GM12872 (cell line): ENCODE data around the gene CCDC57.

Experiments
- TF ChIP-seq, protein P1 (sequence below): IDR thresholded peaks from 3 replicates; pipeline ENCODE4 v1.5.1; 2011; ENCODE audit warnings: low read depth, mild to moderate bottlenecking, low read length, moderate library complexity; ENCODE audit not compliant: insufficient read depth

Gene CCDC57

DNA sequence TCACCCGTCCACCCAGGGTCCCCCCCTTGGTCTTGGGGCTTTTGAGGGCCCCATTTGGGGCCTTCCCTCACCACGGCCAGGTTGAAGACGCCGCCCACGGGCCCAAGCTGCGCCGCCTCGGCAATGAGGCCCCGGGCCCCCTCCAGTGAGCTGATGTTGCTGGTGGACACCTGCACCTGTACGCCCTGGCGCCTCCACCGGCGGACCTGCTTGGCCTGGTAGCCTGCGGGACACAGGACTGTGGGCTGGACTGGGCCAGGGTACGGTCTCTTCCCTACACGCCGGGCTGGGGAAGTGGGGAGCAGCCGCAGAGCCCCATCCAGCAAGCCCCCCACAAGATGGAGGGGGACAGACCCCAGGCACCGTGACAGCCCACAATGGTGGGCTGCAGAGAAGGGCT, 130.2 kb downstream of the CCDC57 start:
- TF ChIP-seq, protein P1, sequence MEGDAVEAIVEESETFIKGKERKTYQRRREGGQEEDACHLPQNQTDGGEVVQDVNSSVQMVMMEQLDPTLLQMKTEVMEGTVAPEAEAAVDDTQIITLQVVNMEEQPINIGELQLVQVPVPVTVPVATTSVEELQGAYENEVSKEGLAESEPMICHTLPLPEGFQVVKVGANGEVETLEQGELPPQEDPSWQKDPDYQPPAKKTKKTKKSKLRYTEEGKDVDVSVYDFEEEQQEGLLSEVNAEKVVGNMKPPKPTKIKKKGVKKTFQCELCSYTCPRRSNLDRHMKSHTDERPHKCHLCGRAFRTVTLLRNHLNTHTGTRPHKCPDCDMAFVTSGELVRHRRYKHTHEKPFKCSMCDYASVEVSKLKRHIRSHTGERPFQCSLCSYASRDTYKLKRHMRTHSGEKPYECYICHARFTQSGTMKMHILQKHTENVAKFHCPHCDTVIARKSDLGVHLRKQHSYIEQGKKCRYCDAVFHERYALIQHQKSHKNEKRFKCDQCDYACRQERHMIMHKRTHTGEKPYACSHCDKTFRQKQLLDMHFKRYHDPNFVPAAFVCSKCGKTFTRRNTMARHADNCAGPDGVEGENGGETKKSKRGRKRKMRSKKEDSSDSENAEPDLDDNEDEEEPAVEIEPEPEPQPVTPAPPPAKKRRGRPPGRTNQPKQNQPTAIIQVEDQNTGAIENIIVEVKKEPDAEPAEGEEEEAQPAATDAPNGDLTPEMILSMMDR, result no peak

DNA sequence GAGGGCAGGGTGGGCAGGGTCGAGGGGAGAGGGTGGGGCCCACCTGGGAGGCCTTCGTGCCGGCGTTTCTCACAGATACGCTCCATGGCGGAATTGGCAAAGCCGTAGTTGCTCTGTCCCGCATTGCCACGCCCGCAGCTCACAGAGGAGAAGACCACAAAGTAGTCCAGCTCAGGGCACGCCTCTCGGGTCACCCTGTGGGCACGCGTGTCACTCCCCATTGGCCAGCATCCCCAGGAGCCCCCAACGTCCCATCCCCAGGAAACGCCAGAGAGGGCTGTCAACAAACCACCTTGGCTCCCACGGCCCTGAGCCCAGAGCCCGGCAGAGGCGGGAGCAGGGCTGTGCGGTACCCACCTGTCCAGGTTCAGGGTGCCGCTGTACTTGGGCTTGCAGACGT, 130.7 kb downstream of the CCDC57 start:
- TF ChIP-seq, protein P1, result no peak

DNA sequence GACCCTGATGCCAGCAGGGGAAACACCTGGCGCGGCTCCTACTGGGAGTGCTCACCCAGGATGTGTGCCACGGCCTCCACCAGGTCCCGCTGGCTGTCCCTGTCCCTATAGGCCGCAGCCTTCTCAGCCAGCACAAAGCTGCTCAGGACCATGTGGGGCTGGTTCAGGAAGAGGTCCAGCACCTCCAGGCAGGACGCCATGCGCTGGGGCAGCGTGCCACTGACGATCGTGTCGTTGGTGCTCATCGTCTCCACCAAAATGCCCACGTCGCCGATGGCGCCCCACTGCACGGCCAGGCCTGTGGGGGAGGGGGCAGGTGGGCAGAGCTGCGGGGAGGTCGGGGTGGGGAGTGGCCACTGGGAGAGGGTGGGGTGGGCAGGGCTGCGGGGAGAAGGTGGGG, 131.1 kb downstream of the CCDC57 start:
- TF ChIP-seq, protein P1, result no peak

DNA sequence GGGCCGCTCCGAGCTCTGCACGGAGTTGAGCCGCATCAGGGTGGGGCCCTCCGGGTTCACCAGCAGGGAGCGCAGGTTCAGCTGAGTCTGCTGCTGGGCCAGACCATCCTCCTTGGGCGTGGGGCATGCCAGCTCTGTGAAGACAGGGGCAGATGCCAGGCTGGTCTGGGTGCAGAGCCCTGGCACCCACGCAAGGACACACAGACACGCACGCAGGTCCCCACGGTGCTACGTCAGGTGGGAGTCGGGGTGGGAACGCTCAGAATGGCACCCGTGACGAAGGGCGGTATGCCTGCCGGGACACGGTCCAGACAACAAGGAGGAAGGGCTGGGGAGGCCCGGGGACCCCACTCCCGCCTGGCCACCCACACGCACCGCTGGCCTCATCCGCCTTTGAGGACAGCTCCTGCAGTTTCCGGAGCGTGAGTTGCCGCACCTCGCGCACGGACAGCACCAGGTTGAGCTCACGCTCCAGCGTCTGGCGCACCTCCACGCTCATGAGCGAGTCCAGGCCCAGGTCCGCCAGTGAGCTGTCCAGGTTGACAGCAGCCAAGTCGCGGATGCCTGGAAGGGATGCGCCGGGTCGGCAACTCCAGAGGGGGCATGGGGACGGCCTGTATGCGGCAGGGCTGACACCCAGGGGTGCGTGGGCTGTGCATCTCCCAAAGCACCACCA, 131.7 kb downstream of the CCDC57 start:
- TF ChIP-seq, protein P1, result no peak

DNA sequence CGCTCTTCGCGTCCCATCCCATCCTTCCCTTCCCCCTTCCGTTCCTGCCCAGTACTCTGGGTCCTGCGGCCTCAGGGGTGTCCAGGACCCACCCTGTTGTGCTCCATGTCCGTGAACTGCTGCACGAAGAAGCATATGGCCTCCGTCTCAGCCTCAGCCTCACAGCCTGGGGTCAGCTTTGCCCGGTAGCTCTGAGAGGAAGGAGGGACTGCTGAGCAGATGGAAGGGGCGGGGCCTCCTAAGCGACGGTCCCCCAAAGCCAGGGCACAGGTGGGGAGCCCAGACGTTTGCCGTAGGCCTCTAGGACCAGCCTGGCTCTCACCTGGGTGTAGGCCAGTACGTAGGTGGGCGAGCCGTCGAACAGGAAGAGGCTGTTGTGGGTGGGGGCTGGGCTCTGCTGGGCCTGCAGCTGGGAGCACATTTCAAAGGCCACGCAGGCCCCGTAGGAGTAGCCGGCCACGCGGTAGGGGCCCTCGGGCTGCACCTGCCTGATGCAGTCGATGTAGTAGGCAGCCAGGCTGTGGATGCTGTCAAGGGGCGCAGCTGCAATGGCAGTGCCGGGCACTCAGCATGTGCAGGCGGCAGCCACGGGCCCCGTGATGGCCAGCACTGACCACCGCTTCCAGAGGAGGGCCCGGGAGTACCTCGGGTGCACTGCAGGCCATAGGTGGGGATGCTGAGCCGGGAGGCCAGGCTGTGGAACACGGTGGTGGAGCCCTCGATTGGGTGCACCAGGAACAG, 132.4 kb downstream of the CCDC57 start:
- TF ChIP-seq, protein P1, result no peak

DNA sequence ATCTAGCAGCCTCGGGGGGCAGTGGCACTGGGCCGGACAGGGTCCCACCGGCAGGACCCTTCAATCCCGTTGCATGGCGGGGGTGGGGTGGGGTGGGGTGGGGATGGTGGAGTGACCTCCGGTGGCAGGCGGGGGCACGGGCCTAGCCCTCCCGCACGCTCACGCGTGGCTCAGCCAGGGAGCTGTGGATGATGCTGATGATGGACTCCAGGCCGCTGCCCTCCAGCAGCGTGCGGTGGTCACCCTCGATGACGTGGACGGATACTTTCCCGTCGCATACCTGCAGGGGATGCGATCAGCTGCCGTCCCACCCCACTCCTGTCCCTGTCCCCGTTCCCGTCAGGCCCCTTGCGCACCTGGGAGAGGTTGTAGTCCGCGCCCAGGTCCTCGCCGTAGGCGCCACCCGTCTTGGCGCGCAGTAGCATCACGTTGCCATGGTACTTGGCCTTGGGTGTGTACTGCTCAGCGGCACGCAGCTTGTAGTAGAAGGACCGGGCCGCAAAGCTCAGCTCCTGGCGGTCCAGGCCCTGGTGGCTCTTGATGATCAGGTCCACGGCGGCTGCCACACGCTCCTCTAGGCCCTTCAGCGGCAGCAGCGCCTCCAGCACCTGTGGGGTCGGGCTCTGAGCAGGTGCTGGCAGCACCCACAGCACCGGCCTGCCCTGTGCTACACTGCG, 133.5 kb downstream of the CCDC57 start:
- TF ChIP-seq, protein P1, result no peak

DNA sequence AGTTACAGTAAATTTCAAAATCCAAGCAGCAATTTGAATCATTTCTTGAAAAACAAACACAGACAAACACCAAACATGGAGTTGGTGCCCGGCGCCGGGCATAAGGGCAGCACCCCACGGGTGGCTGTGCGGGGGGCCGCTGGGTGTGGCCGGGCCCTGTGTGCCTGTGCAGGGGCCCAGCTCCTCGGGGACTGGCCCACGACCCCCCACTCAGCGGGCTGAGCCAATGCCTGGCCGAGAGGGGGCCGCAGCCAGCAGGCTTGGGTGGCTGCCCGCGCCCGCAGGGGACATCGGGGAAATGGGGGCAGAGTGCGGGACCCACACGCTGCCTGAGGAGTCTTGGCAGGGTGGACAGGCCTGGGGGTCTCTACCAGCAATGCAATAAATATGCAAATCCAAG, 134.2 kb downstream of the CCDC57 start:
- TF ChIP-seq, protein P1, result no peak
